Adrenal gland (tissue), 12 donors: ENCODE data around the gene TNIK. TPM values are rescaled to one million over a fixed set of nuclear protein-coding genes. Genes with fewer than 3 reads are reported as not detected.
A peak's percentile ranks its signal among the peaks of the same experiment; 100 is the strongest.

Experiments used
- DNase-seq, 7 donors: peaks; one replicate each; pipeline ENCODE4 v3.0.0-alpha.2; 2019 to 2020
- H3K27ac ChIP-seq, 5 donors: fragments of 200-600 bp; sonication (generic) in 4 of 5; 1 replicate in 3 of 5; 2 replicates in 2 of 5; pipeline versions ENCODE4 v1.5.1 to v1.8.0; 2016 to 2020; ENCODE audit warnings: mild to moderate bottlenecking in 1 of 5
- H3K27me3 ChIP-seq: fragments of 200-600 bp; 2 replicates; pipeline ENCODE4 v1.8.0; 2021
- H3K36me3 ChIP-seq, 2 donors: fragments of 200-600 bp; replicated peaks in 1 of 2; 1 replicate in 1 of 2; 2 replicates in 1 of 2; pipeline versions ENCODE4 v1.5.1 to v1.8.0; 2018 to 2022
- H3K4me1 ChIP-seq, 2 donors: fragments of 200-600 bp; replicated peaks in 1 of 2; 1 replicate in 1 of 2; 2 replicates in 1 of 2; pipeline versions ENCODE4 v1.5.1 to v1.8.0; 2018 to 2021
- H3K4me3 ChIP-seq, 4 donors: fragments of 200-600 bp; sonication (generic) in 3 of 4; one replicate each; pipeline ENCODE4 v1.5.1; 2016 to 2018
- H3K9me3 ChIP-seq, 3 donors: fragments of 200-600 bp; sonication (generic) in 1 of 3; replicated peaks in 1 of 3; 1 replicate in 2 of 3; 2 replicates in 1 of 3; pipeline versions ENCODE4 v1.5.1 to v1.8.0; 2016 to 2021
- POLR2A ChIP-seq, 2 donors: fragments of 450-650 bp; IDR thresholded peaks; one replicate each; pipeline ENCODE4 v1.6.1; 2017; ENCODE audit warnings: antibody characterized with exemption in 2 of 2, mild to moderate bottlenecking in 2 of 2, moderate library complexity in 1 of 2
- WGBS, 4 donors: extraction: QIAGEN DNeasy Blood & Tissue Kit in 2 of 4; methylation state at CpG; one replicate each; pipeline versions ENCODE4 v1.1.5 to v1.1.7; 2013 to 2017; 5-methylcytosine and 5-hydroxymethylcytosine counted together
- intact Hi-C, 2 donors: fragments of 100-400 bp; cut with DNase I; formaldehyde crosslinking; loops; one replicate each; pipeline versions ENCODE4 v1.14.1 to v1.15.0; 2022 to 2023
- polyA plus RNA-seq, 3 donors: library from polyadenylated mRNA; stranded (reverse); fragments of 200-250 nt in 2 of 3; fragments of 350-450 nt in 1 of 3; fragmentation: Illumina TruSeq in 1 of 3; extraction: RNeasy Lipid Tissue Mini Kit (QIAGEN cat#74804) in 1 of 3; gene quantifications; one replicate each; pipeline ENCODE4 v1.2.3, GENCODE V29; 2013 to 2014
- total RNA-seq, 9 donors: library from RNA; depleted of rRNA in 4 of 9; stranded (reverse); fragments of >200 nt in 4 of 9; fragments of 120-200 nt in 1 of 9; fragmentation: NEBNext Ultra II Directional in 1 of 9; extraction: Animal tissue kit (Norgen Biotek cat#: 25700) in 1 of 9; gene quantifications; one replicate each; pipeline versions ENCODE4 v1.1.0 to v1.2.4, GENCODE V29; 2013 to 2023
- TF ChIP-seq, protein P1 (sequence below), 6 experiments: fragments of 450-650 bp in 4 of 6; fragments of 200-600 bp in 2 of 6; sonication (generic) in 1 of 6; IDR thresholded peaks; 1 replicate in 5 of 6; 2 replicates in 1 of 6; pipeline versions ENCODE4 v1.5.1 to v1.8.0; 2016 to 2021; ENCODE audit warnings: antibody characterized with exemption in 6 of 6, mild to moderate bottlenecking in 2 of 6, moderate library complexity in 1 of 6
- donor health status: healthy with polysubstance abuse.
- donor health status: Bipolar disorder and iron deficiency.
- donor health status: DM: yes; HTN: yes; CAD: no.
- donor health status: DM: no; HTN: no; CAD: no.
- donor health status: DM: no; HTN: no; CAD: no.
- donor health status: DM: yes; HTN: yes; CAD: no.

Gene TNIK
- total and polyA plus RNA-seq, 12 donors = 4.9 to 33.1 (median 10.7) TPM

DNA sequence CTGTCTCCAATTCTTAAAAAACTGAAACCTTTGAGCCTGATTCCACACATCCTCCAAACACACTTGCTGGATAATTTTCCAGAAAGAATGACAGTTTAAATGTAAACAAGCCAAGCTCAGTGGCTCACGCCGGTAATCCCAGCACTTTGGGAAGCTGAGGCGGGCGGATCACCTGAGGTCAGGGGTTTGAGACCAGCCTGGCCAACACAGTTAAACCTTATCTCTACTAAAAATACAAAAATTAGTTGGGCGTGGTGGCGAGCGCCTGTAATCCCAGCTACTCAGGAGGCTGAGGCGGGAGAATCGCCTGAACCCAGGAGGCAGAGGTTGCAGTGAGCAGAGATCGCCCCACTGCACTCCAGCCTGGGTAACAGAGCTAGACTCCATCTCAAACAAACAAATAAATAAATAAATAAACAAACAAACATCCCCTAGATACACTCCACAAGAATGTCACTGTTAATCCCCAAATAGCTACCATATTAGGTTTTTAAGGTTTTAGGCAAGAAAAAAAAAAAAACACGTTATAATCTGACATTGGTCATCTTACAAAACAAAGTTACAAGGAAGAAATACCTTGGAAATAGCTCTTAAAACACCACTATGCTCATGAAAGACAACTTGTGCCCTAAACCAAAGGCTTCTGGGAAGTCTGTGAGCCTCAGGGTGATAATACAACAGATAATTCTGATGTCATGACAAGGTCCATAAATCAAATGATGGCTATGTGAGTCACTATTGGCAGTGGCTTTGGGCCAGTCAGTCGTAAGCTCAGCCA, 13.2 kb downstream of the TNIK start:
- Histone ChIP-seq H3K4me3 (no peak overlapping the region), H3K27ac (no peak overlapping the region), H3K36me3 (no peaks in the 10 kb centered on the region), H3K9me3 (no peaks in the 10 kb centered on the region), H3K4me1 (peaks cover 0 to 6% of the 10 kb centered on the region in 2 donors), H3K27me3 (no peaks in the 10 kb centered on the region)
- 81 to 88% (median 86%) methylated on average over 12 of the region's 12 CpGs for WGBS, 4 donors
- intact Hi-C loops = no loop called here
- TF ChIP-seq, protein P1, sequence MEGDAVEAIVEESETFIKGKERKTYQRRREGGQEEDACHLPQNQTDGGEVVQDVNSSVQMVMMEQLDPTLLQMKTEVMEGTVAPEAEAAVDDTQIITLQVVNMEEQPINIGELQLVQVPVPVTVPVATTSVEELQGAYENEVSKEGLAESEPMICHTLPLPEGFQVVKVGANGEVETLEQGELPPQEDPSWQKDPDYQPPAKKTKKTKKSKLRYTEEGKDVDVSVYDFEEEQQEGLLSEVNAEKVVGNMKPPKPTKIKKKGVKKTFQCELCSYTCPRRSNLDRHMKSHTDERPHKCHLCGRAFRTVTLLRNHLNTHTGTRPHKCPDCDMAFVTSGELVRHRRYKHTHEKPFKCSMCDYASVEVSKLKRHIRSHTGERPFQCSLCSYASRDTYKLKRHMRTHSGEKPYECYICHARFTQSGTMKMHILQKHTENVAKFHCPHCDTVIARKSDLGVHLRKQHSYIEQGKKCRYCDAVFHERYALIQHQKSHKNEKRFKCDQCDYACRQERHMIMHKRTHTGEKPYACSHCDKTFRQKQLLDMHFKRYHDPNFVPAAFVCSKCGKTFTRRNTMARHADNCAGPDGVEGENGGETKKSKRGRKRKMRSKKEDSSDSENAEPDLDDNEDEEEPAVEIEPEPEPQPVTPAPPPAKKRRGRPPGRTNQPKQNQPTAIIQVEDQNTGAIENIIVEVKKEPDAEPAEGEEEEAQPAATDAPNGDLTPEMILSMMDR (IDR thresholded peaks at IDR 0.05) = no peak
- TF ChIP-seq POLR2A (IDR thresholded peaks at IDR 0.05) = no peak
- DNase-seq = peak in 6 of 7 donors; percentile 47 to 78 (median 58)

DNA sequence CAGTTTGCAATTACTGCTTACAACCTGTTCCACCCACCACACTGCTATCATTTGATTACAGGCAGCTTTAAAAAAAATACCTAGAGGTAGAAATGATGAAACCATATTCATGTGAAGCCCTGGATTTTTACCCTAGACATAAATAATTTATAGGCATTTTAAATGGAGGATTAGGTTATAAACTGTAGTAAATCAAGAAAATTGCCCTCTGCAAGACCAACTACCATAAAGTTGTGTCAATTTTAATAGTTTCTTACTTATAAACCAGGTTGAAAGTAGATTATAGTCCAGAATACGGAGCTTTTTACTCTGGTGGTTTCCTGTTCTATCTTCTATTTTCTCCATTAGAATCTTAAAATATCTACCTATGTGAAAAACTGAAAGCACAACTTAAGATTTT, 13.9 kb downstream of the TNIK start:
- WGBS, 4 donors = 84 to 90% (median 87%) methylated on average over 1 of the region's 1 CpG

DNA sequence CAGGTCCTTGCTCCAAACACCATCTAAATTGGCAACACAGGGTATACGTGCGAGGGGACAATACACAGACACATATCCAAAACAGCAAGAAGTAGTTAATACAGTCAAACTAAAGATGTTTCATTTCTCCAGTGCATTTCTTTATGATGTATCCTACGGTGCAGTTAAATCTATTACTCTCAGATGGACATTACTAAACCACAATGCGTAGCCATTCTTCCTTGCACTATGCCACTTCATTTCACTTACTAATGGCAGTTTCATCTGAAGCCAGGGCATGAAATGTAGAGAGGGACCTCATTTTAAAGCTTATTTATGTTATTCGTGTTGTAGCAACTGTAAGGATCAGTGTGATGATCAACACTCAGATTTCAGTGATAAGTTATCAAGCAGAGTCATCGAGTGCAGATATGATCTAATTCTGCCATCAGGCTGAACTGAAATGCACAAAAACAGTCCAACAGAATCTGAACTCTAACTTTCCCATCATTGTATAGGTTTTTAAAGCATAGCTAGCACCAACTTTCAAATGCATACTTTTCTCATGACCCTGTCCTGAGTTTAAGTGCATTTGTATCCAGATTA, 14.5 kb downstream of the TNIK start:
- no peak for TF ChIP-seq POLR2A (IDR thresholded peaks at IDR 0.05)
- TF ChIP-seq, protein P1 (IDR thresholded peaks at IDR 0.05) = no peak
- Histone ChIP-seq H3K4me3 (no peak overlapping the region), H3K36me3 (no peaks in the 10 kb centered on the region), H3K27ac (no peak overlapping the region), H3K4me1 (peaks cover 0 to 6% of the 10 kb centered on the region in 2 donors), H3K27me3 (no peaks in the 10 kb centered on the region), H3K9me3 (no peaks in the 10 kb centered on the region)
- 76 to 85% (median 80%) methylated on average over 6 of the region's 6 CpGs for WGBS, 4 donors
- no peak for DNase-seq
- intact Hi-C loops = no loop called here

More for the DNA sequence above, 13.9 kb downstream of the TNIK start:
- TF ChIP-seq, protein P1 (IDR thresholded peaks at IDR 0.05) = no peak
- no peak for TF ChIP-seq POLR2A (IDR thresholded peaks at IDR 0.05)
- Histone ChIP-seq H3K4me3 (no peak overlapping the region), H3K36me3 (no peaks in the 10 kb centered on the region), H3K4me1 (peaks cover 0 to 6% of the 10 kb centered on the region in 2 donors), H3K27ac (no peak overlapping the region), H3K27me3 (no peaks in the 10 kb centered on the region), H3K9me3 (no peaks in the 10 kb centered on the region)
- intact Hi-C loops = no loop called here
- DNase-seq = no peak

DNA sequence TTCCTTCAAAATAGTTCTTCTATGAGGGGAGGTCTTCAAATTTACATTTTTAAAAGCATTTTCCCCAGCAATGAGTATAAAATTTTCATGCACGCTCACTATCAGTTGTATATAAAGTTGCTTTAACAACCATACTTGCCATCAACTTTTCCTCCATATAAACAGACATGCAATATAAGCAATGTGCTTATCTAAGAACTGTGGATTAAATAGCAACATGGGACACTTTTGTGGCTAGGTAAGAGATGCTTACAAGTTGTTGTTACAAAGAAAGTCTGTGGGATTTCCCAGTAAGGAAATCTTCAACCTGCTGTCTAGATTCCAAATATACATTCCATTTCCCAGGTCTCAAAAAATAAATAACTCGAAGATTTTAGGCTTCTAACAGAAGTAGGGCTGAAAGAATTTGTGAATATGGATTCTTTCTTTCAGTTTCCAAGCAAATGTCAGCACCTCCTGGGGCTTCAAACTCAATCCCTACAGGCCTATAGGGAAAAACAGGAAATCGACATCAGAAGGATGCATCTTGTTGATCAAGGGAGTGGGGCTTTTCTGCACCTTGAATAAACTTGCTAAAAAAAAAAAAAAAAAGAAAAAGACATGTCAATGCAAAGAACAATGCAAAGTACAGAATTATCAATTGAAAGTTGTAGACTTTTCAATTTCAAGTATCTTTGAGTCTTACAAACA, 16.1 kb downstream of the TNIK start:
- H3K36me3 ChIP-seq = no peaks in the 10 kb centered on the region
- H3K9me3 ChIP-seq = no peaks in the 10 kb centered on the region
- intact Hi-C loops = no loop called here
- peaks cover 0 to 6% of the 10 kb centered on the region in 2 donors for H3K4me1 ChIP-seq
- DNase-seq = no peak
- no peak overlapping the region for H3K4me3 ChIP-seq
- whole genome bisulfite sequencing, 4 donors = 77 to 81% (median 79%) methylated on average over 3 of the region's 3 CpGs
- no peak for TF ChIP-seq POLR2A (IDR thresholded peaks at IDR 0.05)
- TF ChIP-seq, protein P1 (IDR thresholded peaks at IDR 0.05) = no peak
- no peak overlapping the region for H3K27ac ChIP-seq
- H3K27me3 ChIP-seq = no peaks in the 10 kb centered on the region
